Mesenchymal stem cell (in vitro differentiated cells and primary cell): ENCODE measurements around the gene WASL.

Experiments
- DNase-seq: peaks from one replicate; pipeline ENCODE4 v3.0.0-alpha.2; 2013
- H2AFZ ChIP-seq: one replicate; pipeline ENCODE4 v1.6.1; 2013; ENCODE audit warnings: low read depth, mild to moderate bottlenecking, control low read depth, inconsistent platforms, low read length, moderate library complexity
- H2AK5ac ChIP-seq: 2 replicates; pipeline ENCODE4 v1.6.1; 2013; ENCODE audit warnings: low read length, moderate library complexity, mild to moderate bottlenecking, inconsistent platforms; ENCODE audit not compliant: severe bottlenecking
- H2BK120ac ChIP-seq: one replicate; pipeline ENCODE4 v1.6.1; 2013; ENCODE audit warnings: low read depth, mild to moderate bottlenecking, inconsistent platforms, low read length, moderate library complexity
- H2BK12ac ChIP-seq, 2 experiments: one replicate each; pipeline ENCODE4 v1.6.1; 2013; ENCODE audit warnings: inconsistent platforms in 2 of 2, low read length in 2 of 2, mild to moderate bottlenecking in 2 of 2, moderate library complexity in 2 of 2, control low read depth in 1 of 2
- H2BK15ac ChIP-seq: one replicate; pipeline ENCODE4 v1.6.1; 2013; ENCODE audit warnings: mild to moderate bottlenecking, low read depth, inconsistent platforms; ENCODE audit not compliant: poor library complexity, severe bottlenecking
- H2BK5ac ChIP-seq: 2 replicates; pipeline ENCODE4 v1.6.1; 2013; ENCODE audit warnings: low read depth, mild to moderate bottlenecking, low read length, control low read depth, inconsistent platforms; ENCODE audit not compliant: poor library complexity, severe bottlenecking
- H3K14ac ChIP-seq, 2 experiments: one replicate each; pipeline ENCODE4 v1.6.1; 2013; ENCODE audit warnings: inconsistent platforms in 2 of 2, low read length in 2 of 2, control low read depth in 1 of 2, mild to moderate bottlenecking in 1 of 2, moderate library complexity in 1 of 2
- H3K18ac ChIP-seq, 2 experiments: one replicate each; pipeline ENCODE4 v1.6.1; 2013; ENCODE audit warnings: inconsistent platforms in 2 of 2, low read length in 2 of 2, control low read depth in 1 of 2, low read depth in 1 of 2, mild to moderate bottlenecking in 1 of 2
- H3K23ac ChIP-seq, 2 experiments: one replicate each; pipeline ENCODE4 v1.6.1; 2013; ENCODE audit warnings: inconsistent platforms in 2 of 2, low read length in 2 of 2, mild to moderate bottlenecking in 2 of 2, moderate library complexity in 2 of 2, control low read depth in 1 of 2
- H3K27ac ChIP-seq: 2 replicates; pipeline ENCODE4 v1.5.1; 2013; ENCODE audit warnings: mild to moderate bottlenecking, moderate library complexity, low read length, control low read depth, inconsistent platforms; ENCODE audit not compliant: poor library complexity, severe bottlenecking
- H3K27me3 ChIP-seq, 2 experiments: 2 replicates each; pipeline versions ENCODE4 v1.6.1 to v1.7.0; 2013; ENCODE audit warnings: low read length in 2 of 2, mild to moderate bottlenecking in 2 of 2, moderate library complexity in 2 of 2, control low read depth in 1 of 2, inconsistent platforms in 1 of 2; ENCODE audit not compliant: control insufficient read depth in 1 of 2, insufficient read depth in 1 of 2
- H3K36me3 ChIP-seq, 2 experiments: 2 replicates each; pipeline versions ENCODE4 v1.6.1 to v1.7.0; 2013; ENCODE audit warnings: low read length in 2 of 2, control low read depth in 1 of 2, inconsistent platforms in 1 of 2, low read depth in 1 of 2, mild to moderate bottlenecking in 1 of 2; ENCODE audit not compliant: insufficient read depth in 2 of 2, control insufficient read depth in 1 of 2
- H3K4ac ChIP-seq, 2 experiments: one replicate each; pipeline ENCODE4 v1.6.1; 2013; ENCODE audit warnings: inconsistent platforms in 2 of 2, low read length in 2 of 2, mild to moderate bottlenecking in 2 of 2, moderate library complexity in 2 of 2, control low read depth in 1 of 2, low read depth in 1 of 2
- H3K4me1 ChIP-seq: 2 replicates; pipeline ENCODE4 v1.6.1; 2013; ENCODE audit warnings: low read depth, low read length, control low read depth; ENCODE audit not compliant: control insufficient read depth, insufficient read depth
- H3K4me2 ChIP-seq: 2 replicates; pipeline ENCODE4 v1.6.1; 2013; ENCODE audit warnings: low read length, mild to moderate bottlenecking, inconsistent platforms; ENCODE audit not compliant: poor library complexity, severe bottlenecking
- H3K4me3 ChIP-seq, 2 experiments: 2 replicates each; pipeline versions ENCODE4 v1.5.1 to v1.7.0; 2013; ENCODE audit warnings: low read length in 2 of 2, mild to moderate bottlenecking in 2 of 2, control low read depth in 1 of 2, low read depth in 1 of 2; ENCODE audit not compliant: insufficient read depth in 1 of 2
- H3K79me1 ChIP-seq: replicated peaks from 2 replicates; pipeline ENCODE4 v1.6.1; 2013; ENCODE audit warnings: mild to moderate bottlenecking, control low read depth, low read length, inconsistent platforms; ENCODE audit not compliant: poor library complexity, severe bottlenecking
- H3K9ac ChIP-seq: 2 replicates; pipeline ENCODE4 v1.7.0; 2013; ENCODE audit warnings: mild to moderate bottlenecking, low read length, moderate library complexity
- H3K9me3 ChIP-seq: 2 replicates; pipeline ENCODE4 v1.7.0; 2013; ENCODE audit warnings: mild to moderate bottlenecking, low read length; ENCODE audit not compliant: control insufficient read depth
- H4K8ac ChIP-seq: one replicate; pipeline ENCODE4 v1.6.1; 2013; ENCODE audit warnings: inconsistent platforms, mild to moderate bottlenecking, low read length, moderate library complexity
- H4K91ac ChIP-seq: one replicate; pipeline ENCODE4 v1.6.1; 2013; ENCODE audit warnings: mild to moderate bottlenecking, low read length, inconsistent platforms
- WGBS: methylation state at CpG from one replicate; pipeline ENCODE4 v1.1.7; 2013; ENCODE audit warnings: mixed read lengths; 5-methylcytosine and 5-hydroxymethylcytosine counted together

The WASL gene

GRCh38 chr7:123789206-123789784 is 40.5 kb upstream of the WASL start:
- no peaks in the 10 kb centered on the region for H3K79me1 ChIP-seq
- no peaks in the 10 kb centered on the region for H3K9me3 ChIP-seq
- H2BK120ac ChIP-seq: no peak overlapping the region
- no peak overlapping the region for H4K91ac ChIP-seq
- H3K18ac ChIP-seq: no peak overlapping the region
- no peak overlapping the region for H3K14ac ChIP-seq
- H3K9ac ChIP-seq: no peak overlapping the region
- no peak overlapping the region for H3K27ac ChIP-seq
- no peak for DNase-seq
- no peaks in the 10 kb centered on the region for H3K36me3 ChIP-seq
- no peak overlapping the region for H3K4me2 ChIP-seq
- no peak overlapping the region for H3K4ac ChIP-seq
- no peak overlapping the region for H2BK15ac ChIP-seq
- no peak overlapping the region for H2BK12ac ChIP-seq
- no peaks in the 10 kb centered on the region for H3K4me1 ChIP-seq
- no peak overlapping the region for H3K23ac ChIP-seq
- H4K8ac ChIP-seq: no peak overlapping the region
- no peak overlapping the region for H2AFZ ChIP-seq
- no peaks in the 10 kb centered on the region for H3K27me3 ChIP-seq
- no peak overlapping the region for H3K4me3 ChIP-seq
- H2BK5ac ChIP-seq: no peak overlapping the region
- no peak overlapping the region for H2AK5ac ChIP-seq
- WGBS: 94% methylated on average over 3 of the region's 4 CpGs

- H3K14ac ChIP-seq: no peak overlapping the region
- H4K91ac ChIP-seq: no peak overlapping the region
- no peak overlapping the region for H4K8ac ChIP-seq
- no peak overlapping the region for H3K9ac ChIP-seq
- no peak overlapping the region for H2AFZ ChIP-seq
- H2BK15ac ChIP-seq: no peak overlapping the region
- H3K18ac ChIP-seq: no peak overlapping the region
- H2BK5ac ChIP-seq: no peak overlapping the region
- H3K4ac ChIP-seq: no peak overlapping the region
- 95% methylated on average over 1 of the region's 2 CpGs for WGBS
- no peak overlapping the region for H2AK5ac ChIP-seq
- no peaks in the 10 kb centered on the region for H3K9me3 ChIP-seq
- H3K23ac ChIP-seq: no peak overlapping the region
- no peak overlapping the region for H2BK120ac ChIP-seq
- no peak overlapping the region for H3K27ac ChIP-seq
- no peak for DNase-seq
- H3K27me3 ChIP-seq: no peaks in the 10 kb centered on the region
- H3K4me2 ChIP-seq: no peak overlapping the region
- H2BK12ac ChIP-seq: no peak overlapping the region
- no peaks in the 10 kb centered on the region for H3K79me1 ChIP-seq
- no peaks in the 10 kb centered on the region for H3K36me3 ChIP-seq
- H3K4me1 ChIP-seq: no peaks in the 10 kb centered on the region
- no peak overlapping the region for H3K4me3 ChIP-seq
Measured at GRCh38 chr7:123788584-123788983, 39.8 kb upstream of the WASL start.

- H3K18ac ChIP-seq: peak overlapping the region in 1 of 2 experiments; percentile 82
- H3K9me3 ChIP-seq: no peaks in the 10 kb centered on the region
- 79% methylated on average over 2 of the region's 3 CpGs for WGBS
- H2AK5ac ChIP-seq: no peak overlapping the region
- no peak overlapping the region for H4K91ac ChIP-seq
- no peak overlapping the region for H2AFZ ChIP-seq
- no peaks in the 10 kb centered on the region for H3K4me1 ChIP-seq
- H3K4me2 ChIP-seq: no peak overlapping the region
- no peak overlapping the region for H3K27ac ChIP-seq
- H4K8ac ChIP-seq: no peak overlapping the region
- H3K23ac ChIP-seq: no peak overlapping the region
- H3K79me1 ChIP-seq: no peaks in the 10 kb centered on the region
- H3K27me3 ChIP-seq: no peaks in the 10 kb centered on the region
- H3K9ac ChIP-seq: no peak overlapping the region
- H3K4ac ChIP-seq: no peak overlapping the region
- peak; percentile 62 for DNase-seq
- H2BK15ac ChIP-seq: no peak overlapping the region
- no peak overlapping the region for H2BK5ac ChIP-seq
- no peak overlapping the region for H3K14ac ChIP-seq
- H3K36me3 ChIP-seq: no peaks in the 10 kb centered on the region
- H3K4me3 ChIP-seq: no peak overlapping the region
- H2BK12ac ChIP-seq: peak overlapping the region in 1 of 2 experiments; percentile 88
- H2BK120ac ChIP-seq: no peak overlapping the region
Measured at GRCh38 chr7:123787220-123788007, 38.6 kb upstream of the WASL start.

GRCh38 chr7:123784263-123784662 is 35.5 kb upstream of the WASL start:
- peaks cover 2% of the 10 kb centered on the region for H3K4me1 ChIP-seq
- no peak overlapping the region for H2BK12ac ChIP-seq
- no peak overlapping the region for H4K91ac ChIP-seq
- no peak overlapping the region for H3K4me2 ChIP-seq
- H3K27ac ChIP-seq: no peak overlapping the region
- H3K23ac ChIP-seq: no peak overlapping the region
- no peak overlapping the region for H3K18ac ChIP-seq
- no peak overlapping the region for H2BK120ac ChIP-seq
- H2AK5ac ChIP-seq: no peak overlapping the region
- no peak overlapping the region for H3K4me3 ChIP-seq
- H2BK5ac ChIP-seq: no peak overlapping the region
- no peaks in the 10 kb centered on the region for H3K9me3 ChIP-seq
- no peak overlapping the region for H4K8ac ChIP-seq
- DNase-seq: peak; percentile 59
- H3K79me1 ChIP-seq: no peaks in the 10 kb centered on the region
- no peak overlapping the region for H3K4ac ChIP-seq
- no peaks in the 10 kb centered on the region for H3K36me3 ChIP-seq
- no peak overlapping the region for H2BK15ac ChIP-seq
- no peaks in the 10 kb centered on the region for H3K27me3 ChIP-seq
- H3K14ac ChIP-seq: no peak overlapping the region
- H3K9ac ChIP-seq: no peak overlapping the region
- no peak overlapping the region for H2AFZ ChIP-seq
